ENCODE measurements around the gene KLF9. TPM values are rescaled to one million over a fixed set of nuclear protein-coding genes. Genes with fewer than 3 reads are reported as not detected.

The KLF9 gene
- total RNA-seq, 2 donors from 2014 or later = 0.13 to 0.31 TPM

DNA sequence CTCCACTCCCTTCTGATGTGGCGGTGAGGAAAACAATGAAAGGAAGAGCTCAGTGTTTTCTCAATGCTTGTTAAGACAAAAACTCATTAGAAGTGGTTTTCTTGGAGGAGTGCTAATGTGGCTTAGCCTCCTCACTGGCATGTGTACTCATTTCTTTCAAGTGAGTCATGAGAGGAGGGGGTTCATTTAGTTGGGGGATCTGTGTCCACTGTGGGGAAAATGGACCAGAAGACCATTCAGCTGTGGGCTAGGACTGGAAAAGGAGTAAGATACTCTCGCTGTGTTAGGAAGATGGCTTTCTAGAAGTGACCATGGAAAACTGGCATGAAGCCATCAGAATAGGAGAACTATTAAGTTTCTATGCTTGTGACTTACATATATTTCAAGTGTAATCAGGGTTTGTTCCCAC is 23.5 kb downstream of the KLF9 start:
- no peaks in the 10 kb centered on the region for H3K9me3 Mint-ChIP-seq
- Histone ChIP-seq H3K4me1 (ENCODE audit: control insufficient read depth, insufficient read depth, low read length) (no peaks in the 10 kb centered on the region), H3K27me3 (ENCODE audit: control insufficient read depth, insufficient read depth, low read length, poor library complexity, severe bottlenecking) (no peaks in the 10 kb centered on the region), H3K9me3 (ENCODE audit: control insufficient read depth, low read length) (no peaks in the 10 kb centered on the region), H3K27ac (ENCODE audit: low read depth, low read length) (no peak overlapping the region), H3K4me3 (ENCODE audit: low read length) (no peak overlapping the region), H3K36me3 (ENCODE audit: control insufficient read depth, insufficient read depth, low read length) (no peaks in the 10 kb centered on the region), H3K9ac (ENCODE audit: extremely low read depth, low read length, poor library complexity, severe bottlenecking) (no peak overlapping the region)
- no peak for DNase-seq
- no peaks in the 10 kb centered on the region for H3K36me3 Mint-ChIP-seq (ENCODE audit: low read depth)
- no peaks in the 10 kb centered on the region for H3K27me3 Mint-ChIP-seq (ENCODE audit: insufficient read depth)
- TF ChIP-seq, protein P1, sequence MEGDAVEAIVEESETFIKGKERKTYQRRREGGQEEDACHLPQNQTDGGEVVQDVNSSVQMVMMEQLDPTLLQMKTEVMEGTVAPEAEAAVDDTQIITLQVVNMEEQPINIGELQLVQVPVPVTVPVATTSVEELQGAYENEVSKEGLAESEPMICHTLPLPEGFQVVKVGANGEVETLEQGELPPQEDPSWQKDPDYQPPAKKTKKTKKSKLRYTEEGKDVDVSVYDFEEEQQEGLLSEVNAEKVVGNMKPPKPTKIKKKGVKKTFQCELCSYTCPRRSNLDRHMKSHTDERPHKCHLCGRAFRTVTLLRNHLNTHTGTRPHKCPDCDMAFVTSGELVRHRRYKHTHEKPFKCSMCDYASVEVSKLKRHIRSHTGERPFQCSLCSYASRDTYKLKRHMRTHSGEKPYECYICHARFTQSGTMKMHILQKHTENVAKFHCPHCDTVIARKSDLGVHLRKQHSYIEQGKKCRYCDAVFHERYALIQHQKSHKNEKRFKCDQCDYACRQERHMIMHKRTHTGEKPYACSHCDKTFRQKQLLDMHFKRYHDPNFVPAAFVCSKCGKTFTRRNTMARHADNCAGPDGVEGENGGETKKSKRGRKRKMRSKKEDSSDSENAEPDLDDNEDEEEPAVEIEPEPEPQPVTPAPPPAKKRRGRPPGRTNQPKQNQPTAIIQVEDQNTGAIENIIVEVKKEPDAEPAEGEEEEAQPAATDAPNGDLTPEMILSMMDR (conservative IDR thresholded peaks at IDR 0.05) = no peak
- peaks cover 4% of the 10 kb centered on the region for H3K4me1 Mint-ChIP-seq
- no peak overlapping the region for H3K4me3 Mint-ChIP-seq
- 80 to 88% methylated on average over 1 to 2 of the region's 2 CpGs for WGBS, 2 experiments (ENCODE audit: insufficient coverage in 1 of 2, insufficient read length in 1 of 2)
- no peak overlapping the region for H3K27ac Mint-ChIP-seq

DNA sequence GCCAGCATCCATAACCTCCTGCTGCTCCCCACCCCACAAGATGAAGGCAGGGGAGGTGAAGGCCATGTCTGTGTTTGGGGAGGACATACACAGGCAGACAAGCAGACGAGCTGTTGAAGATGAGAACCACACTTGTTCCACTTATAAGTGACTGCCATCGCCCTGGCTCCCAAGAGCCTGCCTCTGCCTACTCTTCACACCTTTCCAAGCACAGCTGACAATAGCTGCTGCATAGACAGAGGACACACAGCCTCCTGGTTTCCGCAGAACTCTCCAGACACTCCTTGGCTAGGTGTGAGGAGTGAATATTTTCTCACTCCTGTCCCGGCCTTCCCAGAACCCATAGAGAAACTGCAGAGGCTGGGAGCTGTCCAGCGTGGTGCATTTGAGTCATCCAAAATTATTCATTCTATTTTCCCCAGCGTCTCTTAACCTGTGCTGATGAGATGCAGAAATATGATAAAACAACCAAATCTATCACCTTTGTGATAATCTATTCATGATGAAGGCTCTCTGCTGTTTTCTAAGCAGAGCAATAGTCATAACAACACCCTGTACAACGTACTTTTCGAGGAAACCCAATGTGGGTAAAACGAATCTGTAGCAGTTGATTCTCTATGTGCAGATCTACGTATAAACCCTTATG is 24.7 kb downstream of the KLF9 start:
- Histone ChIP-seq H3K9ac (ENCODE audit: extremely low read depth, low read length, poor library complexity, severe bottlenecking) (no peak overlapping the region), H3K36me3 (ENCODE audit: control insufficient read depth, insufficient read depth, low read length) (no peaks in the 10 kb centered on the region), H3K27me3 (ENCODE audit: control insufficient read depth, insufficient read depth, low read length, poor library complexity, severe bottlenecking) (no peaks in the 10 kb centered on the region), H3K9me3 (ENCODE audit: control insufficient read depth, low read length) (no peaks in the 10 kb centered on the region), H3K4me1 (ENCODE audit: control insufficient read depth, insufficient read depth, low read length) (no peaks in the 10 kb centered on the region), H3K27ac (ENCODE audit: low read depth, low read length) (no peak overlapping the region), H3K4me3 (ENCODE audit: low read length) (no peak overlapping the region)
- peak; percentile 60 for DNase-seq
- TF ChIP-seq, protein P1 (conservative IDR thresholded peaks at IDR 0.05) = no peak
- Mint-ChIP-seq H3K4me1 (peaks cover 4% of the 10 kb centered on the region), H3K27me3 (ENCODE audit: insufficient read depth) (no peaks in the 10 kb centered on the region), H3K9me3 (no peaks in the 10 kb centered on the region), H3K36me3 (ENCODE audit: low read depth) (no peaks in the 10 kb centered on the region), H3K27ac (no peak overlapping the region), H3K4me3 (no peak overlapping the region)
- 83 to 93% methylated on average over 4 to 10 of the region's 10 CpGs for WGBS, 2 experiments (ENCODE audit: insufficient coverage in 1 of 2, insufficient read length in 1 of 2)

DNA sequence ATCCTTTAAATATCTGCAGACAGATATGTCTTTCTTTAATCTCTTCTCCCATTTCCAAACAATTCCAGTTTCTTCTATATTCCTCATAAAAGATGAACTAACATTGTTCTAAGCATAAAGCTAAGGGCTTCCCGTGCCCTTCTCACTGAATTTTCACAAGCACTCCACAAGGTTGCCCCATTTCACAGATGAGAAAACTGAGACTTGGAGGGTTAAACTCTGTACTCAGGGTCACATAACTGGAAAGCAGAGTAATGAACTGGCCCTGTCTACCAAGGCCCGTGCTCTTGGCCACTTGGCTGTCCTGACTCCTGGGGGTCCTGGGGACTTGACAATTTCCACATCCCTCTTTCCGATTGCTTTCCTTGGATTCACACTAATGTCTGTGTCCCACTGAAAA is 25.3 kb downstream of the KLF9 start:
- Histone ChIP-seq H3K4me1 (ENCODE audit: control insufficient read depth, insufficient read depth, low read length) (no peaks in the 10 kb centered on the region), H3K4me3 (ENCODE audit: low read length) (no peak overlapping the region), H3K27ac (ENCODE audit: low read depth, low read length) (no peak overlapping the region), H3K27me3 (ENCODE audit: control insufficient read depth, insufficient read depth, low read length, poor library complexity, severe bottlenecking) (no peaks in the 10 kb centered on the region), H3K9ac (ENCODE audit: extremely low read depth, low read length, poor library complexity, severe bottlenecking) (no peak overlapping the region), H3K36me3 (ENCODE audit: control insufficient read depth, insufficient read depth, low read length) (no peaks in the 10 kb centered on the region), H3K9me3 (ENCODE audit: control insufficient read depth, low read length) (no peaks in the 10 kb centered on the region)
- DNase-seq = no peak
- Mint-ChIP-seq H3K4me1 (peaks cover 4% of the 10 kb centered on the region), H3K36me3 (ENCODE audit: low read depth) (no peaks in the 10 kb centered on the region), H3K27me3 (ENCODE audit: insufficient read depth) (no peaks in the 10 kb centered on the region), H3K9me3 (no peaks in the 10 kb centered on the region), H3K4me3 (no peak overlapping the region), H3K27ac (no peak overlapping the region)
- TF ChIP-seq, protein P1 (conservative IDR thresholded peaks at IDR 0.05) = no peak
- 90 to 92% methylated on average over 2 to 3 of the region's 3 CpGs for WGBS, 2 experiments (ENCODE audit: insufficient coverage in 1 of 2, insufficient read length in 1 of 2)

Data from endodermal cell (in vitro differentiated cells).